ENCODE results near the gene ANXA2. TPM values are rescaled to one million over a fixed set of nuclear protein-coding genes. Genes with fewer than 3 reads are reported as not detected.

ANXA2 gene
- polyA plus RNA-seq, 3 donors: 459 to 606 (median 560) TPM

- no peak for DNase-seq
These were observed 23.6 kb downstream of the ANXA2 start for GRCh38 chr15:60374209-60374608.

- DNase-seq: no peak
These were observed 24.0 kb downstream of the ANXA2 start for GRCh38 chr15:60373745-60374144.

DNA sequence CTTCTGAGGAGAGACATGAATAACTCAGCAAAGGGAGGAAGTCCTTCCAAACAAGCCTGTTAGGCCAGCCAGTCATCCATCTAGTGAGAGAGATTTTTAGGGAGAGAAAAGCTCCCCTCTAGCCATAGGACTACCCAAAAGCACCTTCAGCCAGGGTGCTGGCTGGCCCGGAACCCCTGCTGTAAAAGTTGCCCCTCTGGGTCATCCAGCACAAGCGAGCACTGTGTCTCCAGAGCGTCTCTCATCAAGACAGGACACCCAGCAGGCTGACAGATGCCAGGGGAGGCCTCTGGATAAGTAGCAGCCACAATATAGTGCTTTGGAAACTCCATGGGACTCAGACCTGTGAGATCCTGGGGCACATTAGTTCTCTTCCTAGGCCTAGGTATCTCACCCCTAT lies 24.5 kb downstream of the ANXA2 start:
- no peak for DNase-seq

- DNase-seq: no peak
These were observed 25.0 kb downstream of the ANXA2 start for GRCh38 chr15:60372756-60373155.

GRCh38 chr15:60372227-60372626 lies 25.6 kb downstream of the ANXA2 start:
- DNase-seq: no peak

- no peak for DNase-seq
These were observed 26.4 kb downstream of the ANXA2 start for GRCh38 chr15:60371175-60372051.

DNA sequence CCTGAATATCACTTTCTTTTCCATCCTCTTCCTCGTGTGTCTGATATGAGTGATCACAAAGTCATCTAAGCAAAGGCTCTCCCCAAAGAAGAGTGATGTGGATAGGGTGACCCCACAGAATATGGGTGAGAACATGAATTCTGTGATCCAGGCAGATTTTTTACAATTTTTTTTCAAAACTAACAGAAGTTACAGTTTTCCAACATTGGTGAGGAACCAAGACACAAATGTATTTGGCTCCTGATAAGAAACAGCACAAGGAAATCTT lies 27.0 kb downstream of the ANXA2 start:
- DNase-seq: no peak

GRCh38 chr15:60370105-60370868 lies 27.5 kb downstream of the ANXA2 start:
- DNase-seq: peak; percentile 40

DNA sequence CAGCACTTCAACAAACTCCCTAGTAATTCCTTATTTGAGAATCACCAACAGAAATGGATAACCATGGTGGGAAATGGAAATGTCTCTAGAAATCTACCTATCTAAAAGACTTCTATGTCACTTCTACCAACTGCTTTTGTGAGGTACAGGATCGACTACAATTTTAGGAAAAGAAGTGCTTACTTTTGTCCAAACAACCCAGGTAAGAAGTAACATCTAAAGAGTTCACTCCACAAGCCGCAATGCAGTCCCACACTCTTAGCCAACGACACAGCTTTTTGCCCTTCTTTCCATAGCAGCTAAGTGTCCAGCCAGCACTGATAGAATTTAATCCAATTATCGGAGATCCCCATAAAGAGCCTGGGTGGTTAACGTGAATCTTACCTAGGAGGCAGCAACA lies 28.1 kb downstream of the ANXA2 start:
- DNase-seq: no peak

- no peak for DNase-seq
These were observed 33.2 kb downstream of the ANXA2 start for GRCh38 chr15:60364612-60364924.

- DNase-seq: no peak
These were observed 33.7 kb downstream of the ANXA2 start for GRCh38 chr15:60363903-60364611.

DNA sequence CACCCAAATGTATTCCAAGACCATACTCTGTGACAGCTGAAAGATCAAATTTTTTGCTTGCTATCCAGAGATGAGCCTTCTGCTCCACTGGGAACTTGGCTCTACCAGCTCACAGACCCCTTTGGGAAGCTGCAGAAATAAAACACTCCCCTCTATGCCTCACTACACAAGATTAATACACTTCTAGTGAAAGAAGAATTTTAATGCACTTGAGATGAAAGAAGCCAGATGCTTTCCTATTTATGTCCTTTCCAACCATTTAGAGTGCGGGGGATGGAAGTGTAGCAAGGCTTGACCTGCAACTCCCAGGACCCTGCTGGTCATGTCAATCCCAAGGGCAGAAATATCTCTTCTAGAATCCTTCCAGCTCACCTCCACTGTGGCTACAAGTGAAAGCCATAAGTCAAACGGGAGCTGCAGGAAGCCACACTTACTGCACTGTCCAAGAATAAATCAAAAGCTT lies 34.7 kb downstream of the ANXA2 start:
- peak; percentile 80 for DNase-seq

GRCh38 chr15:60362321-60363086 lies 35.3 kb downstream of the ANXA2 start:
- DNase-seq: no peak

DNA sequence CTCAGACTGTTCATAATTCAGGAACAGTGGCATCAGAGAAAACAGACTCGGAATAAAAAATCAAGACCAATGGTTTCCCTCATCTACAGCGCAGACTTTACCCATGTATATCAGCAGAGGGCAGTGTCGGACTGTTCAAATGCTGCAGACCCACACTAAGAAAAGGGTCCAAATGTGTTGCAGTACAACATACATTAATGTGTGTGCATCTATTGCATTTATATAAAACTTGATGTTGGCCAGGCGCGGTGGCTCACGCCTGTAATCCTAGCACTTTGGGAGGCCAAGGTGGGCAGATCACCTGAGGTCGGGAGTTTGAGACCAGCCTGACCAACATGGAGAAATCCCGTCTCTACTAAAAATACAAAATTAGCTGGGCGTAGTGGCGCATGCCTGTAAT lies 38.0 kb downstream of the ANXA2 start:
- DNase-seq: peak; percentile 66

DNA sequence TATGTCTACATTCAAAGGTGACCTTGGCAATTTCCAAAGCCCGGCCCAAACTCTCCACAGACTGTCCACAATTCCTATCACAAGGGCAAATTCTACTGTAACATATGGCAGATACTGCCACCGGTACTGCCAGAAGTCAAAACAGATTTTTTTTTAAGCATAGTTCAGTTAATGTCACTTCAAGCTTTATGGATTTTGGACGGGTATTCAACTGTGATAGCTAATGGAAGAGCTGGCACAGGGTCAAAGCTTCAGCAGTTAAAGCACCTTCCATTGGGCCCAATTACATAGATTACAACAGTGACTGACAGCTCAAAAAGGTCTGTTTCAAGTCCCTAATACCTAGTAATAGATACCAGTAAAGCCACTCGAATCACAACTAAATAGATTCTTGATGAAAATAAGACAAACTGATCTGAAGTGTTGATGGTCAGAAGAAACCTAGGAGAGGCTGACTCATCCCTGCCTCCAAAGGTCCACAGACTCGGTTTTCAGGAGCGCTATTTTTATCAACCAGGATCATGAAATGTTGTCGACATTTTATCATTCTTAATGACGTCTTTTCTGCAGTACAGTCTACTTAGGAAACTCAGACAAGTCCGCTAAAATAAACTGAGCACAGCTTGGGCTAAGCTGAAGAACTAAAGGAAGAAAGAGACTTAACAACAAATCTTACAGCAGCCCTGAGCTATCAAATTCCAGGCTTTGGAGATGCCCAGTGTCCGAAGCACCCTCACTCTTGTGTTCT lies 38.7 kb downstream of the ANXA2 start:
- no peak for DNase-seq

DNA sequence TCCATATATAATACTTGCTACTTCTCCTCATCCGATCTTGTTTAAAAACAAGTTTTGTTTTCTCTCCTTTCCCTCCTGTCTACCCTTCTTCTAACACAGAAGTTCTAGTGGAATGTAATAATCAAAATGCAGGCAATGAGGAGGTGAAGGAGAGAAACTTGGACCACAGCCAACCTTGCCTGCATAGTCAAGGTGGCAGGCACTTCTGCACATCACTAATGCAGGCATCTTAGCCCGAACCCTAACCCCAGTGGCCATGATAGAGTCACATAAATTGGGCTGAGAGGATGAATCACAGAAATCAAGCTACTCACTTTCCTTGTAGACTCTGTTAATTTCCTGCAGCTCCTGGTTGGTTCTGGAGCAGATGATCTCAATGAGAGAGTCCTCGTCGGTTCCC lies 41.0 kb downstream of the ANXA2 start:
- no peak for DNase-seq

DNA sequence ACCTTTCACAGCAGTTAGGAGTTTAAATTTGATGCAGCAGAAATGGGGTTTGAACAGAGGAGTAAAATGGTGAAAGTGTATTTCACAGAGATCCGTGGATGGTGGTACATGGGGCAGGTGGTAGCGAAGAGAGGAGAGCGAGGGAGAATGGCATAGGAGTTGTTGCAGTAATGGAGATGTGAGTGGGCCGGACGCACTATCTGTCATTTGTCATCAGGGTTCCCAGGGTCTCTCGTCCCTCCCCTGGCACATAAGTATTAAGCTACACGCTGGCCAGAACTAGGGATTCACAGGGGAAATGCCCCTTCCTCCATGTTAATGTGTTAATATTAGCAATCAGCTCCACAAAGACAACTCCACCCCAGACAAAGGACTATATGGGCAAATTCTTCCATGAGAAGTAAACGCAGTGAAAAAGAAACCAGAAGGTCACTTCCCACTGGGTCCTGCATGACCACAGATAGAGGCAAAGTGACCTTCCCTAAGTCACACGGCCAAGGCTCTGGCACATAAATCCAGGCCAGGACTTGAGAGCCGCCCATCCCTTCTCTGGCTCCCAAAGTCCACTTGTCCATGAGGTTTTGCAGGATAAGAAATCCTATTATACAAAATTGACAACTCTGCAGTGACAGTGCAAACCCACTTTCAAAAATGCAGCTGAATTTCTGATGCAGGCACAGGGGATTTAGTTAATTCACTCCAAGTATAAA lies 42.5 kb downstream of the ANXA2 start:
- DNase-seq: no peak

DNA sequence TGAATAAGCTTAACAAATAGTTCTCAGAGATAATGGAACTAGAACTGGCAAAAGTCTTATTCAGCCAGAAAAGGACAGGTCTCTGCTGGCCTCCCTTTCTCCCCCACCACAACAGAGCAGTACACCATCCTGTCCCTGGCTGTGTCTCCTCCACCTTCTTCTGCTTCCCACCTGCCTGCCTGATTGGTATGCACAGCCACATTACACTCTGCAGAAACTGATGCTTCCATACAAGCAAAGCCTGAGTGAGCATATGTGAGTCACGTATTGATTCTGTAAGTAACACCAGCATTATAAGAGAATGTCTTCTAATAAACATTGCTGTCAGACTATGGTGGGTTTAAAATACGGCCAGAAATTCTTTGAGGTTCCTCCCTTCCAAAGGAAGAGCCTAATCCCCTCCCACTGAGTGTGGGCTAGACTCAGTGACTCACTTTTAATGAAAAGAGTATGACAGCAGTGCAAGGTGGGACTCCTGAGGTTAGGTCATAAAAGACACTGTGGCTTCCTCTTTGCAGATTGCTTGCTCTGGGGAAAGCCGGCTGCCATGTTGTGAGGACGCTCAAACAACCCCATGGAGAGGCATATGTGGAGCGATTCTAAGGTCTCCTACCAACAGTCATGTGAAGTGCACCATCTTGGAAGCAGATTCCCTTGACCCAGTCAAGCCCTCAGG lies 44.4 kb downstream of the ANXA2 start:
- no peak for DNase-seq

- DNase-seq: no peak
These were observed 45.3 kb downstream of the ANXA2 start for GRCh38 chr15:60352525-60352924.

- DNase-seq: no peak
These were observed 46.7 kb downstream of the ANXA2 start for GRCh38 chr15:60351066-60351465.

All from renal pelvis (tissue), 4 donors.